ENCODE results near the gene CXCR6.
A peak's percentile ranks its signal among the peaks of the same experiment; 100 is the strongest.

CXCR6 gene

DNA sequence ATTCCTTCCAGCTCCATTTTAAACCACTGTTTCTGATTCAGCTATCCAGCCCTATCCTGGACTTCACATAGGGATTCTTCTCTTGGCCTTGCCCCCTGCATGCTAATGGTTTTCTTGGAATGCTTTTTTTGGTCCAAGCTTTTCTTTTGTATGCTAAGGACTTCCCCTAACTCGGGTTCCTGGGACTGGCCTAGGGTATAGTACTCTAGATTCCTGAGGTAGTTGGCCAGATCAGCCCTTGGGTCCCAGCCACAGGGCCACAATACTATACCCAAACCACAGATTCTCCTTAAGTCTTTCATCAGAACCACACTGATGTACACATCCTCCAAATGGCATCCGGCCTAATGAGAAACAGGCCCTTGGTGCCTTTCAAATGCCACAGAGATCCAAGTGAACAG, 49.6 kb downstream of the CXCR6 start:
- TF ChIP-seq TAF1 (IDR thresholded peaks at IDR 0.05; ENCODE audit: low read depth) (no peak), CREB1 (IDR thresholded peaks at IDR 0.05; ENCODE audit: low read depth) (no peak), CEBPB (IDR thresholded peaks at IDR 0.05) (no peak)

DNA sequence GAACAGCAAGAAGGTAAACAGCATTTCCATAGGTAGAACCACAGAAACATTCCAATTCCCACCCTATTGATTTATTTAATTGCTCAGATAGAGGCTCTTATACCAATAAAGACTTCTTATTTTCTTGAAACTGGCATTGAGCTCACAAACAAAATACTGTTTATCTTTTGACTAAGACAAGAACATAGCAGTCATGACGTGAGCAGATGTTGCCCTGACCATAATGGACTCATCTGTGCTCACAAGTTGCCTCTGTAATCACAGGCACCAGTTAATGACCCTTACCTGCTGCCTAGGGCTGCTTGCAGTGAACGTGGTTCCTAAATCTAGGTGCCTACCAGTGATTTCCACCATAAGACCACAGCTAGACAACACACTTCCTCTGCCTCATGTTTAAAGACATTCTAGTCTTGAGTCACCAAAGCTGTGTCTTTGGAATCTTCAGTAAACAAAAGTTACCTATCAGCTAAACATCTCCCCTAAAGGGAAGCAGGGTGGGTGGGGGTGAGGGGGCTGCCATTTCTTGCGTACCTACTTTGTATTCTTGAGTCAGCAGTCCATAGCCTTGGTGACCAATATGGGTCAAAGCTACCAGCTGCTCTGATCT, 50.3 kb downstream of the CXCR6 start:
- TF ChIP-seq CREB1 (IDR thresholded peaks at IDR 0.05; ENCODE audit: low read depth) (no peak), EP300 (IDR thresholded peaks at IDR 0.05; ENCODE audit: borderline replicate concordance) (no peak), EGR1 (IDR thresholded peaks at IDR 0.05) (no peak), CEBPB (IDR thresholded peaks at IDR 0.05) (no peak), TCF12 (IDR thresholded peaks at IDR 0.05; ENCODE audit: low read depth) (no peak), FOXM1 (IDR thresholded peaks at IDR 0.05; ENCODE audit: borderline replicate concordance, low read depth) (no peak), NFIC (IDR thresholded peaks at IDR 0.05) (no peak), RAD21 (IDR thresholded peaks at IDR 0.05; ENCODE audit: low read depth) (no peak), YY1 (IDR thresholded peaks at IDR 0.05; ENCODE audit: low read depth) (no peak), ZBTB7A (IDR thresholded peaks at IDR 0.05; ENCODE audit: low read depth) (no peak)
- TF ChIP-seq, protein P1, sequence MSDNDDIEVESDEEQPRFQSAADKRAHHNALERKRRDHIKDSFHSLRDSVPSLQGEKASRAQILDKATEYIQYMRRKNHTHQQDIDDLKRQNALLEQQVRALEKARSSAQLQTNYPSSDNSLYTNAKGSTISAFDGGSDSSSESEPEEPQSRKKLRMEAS (IDR thresholded peaks at IDR 0.05), result no peak
- TF ChIP-seq, protein P2, sequence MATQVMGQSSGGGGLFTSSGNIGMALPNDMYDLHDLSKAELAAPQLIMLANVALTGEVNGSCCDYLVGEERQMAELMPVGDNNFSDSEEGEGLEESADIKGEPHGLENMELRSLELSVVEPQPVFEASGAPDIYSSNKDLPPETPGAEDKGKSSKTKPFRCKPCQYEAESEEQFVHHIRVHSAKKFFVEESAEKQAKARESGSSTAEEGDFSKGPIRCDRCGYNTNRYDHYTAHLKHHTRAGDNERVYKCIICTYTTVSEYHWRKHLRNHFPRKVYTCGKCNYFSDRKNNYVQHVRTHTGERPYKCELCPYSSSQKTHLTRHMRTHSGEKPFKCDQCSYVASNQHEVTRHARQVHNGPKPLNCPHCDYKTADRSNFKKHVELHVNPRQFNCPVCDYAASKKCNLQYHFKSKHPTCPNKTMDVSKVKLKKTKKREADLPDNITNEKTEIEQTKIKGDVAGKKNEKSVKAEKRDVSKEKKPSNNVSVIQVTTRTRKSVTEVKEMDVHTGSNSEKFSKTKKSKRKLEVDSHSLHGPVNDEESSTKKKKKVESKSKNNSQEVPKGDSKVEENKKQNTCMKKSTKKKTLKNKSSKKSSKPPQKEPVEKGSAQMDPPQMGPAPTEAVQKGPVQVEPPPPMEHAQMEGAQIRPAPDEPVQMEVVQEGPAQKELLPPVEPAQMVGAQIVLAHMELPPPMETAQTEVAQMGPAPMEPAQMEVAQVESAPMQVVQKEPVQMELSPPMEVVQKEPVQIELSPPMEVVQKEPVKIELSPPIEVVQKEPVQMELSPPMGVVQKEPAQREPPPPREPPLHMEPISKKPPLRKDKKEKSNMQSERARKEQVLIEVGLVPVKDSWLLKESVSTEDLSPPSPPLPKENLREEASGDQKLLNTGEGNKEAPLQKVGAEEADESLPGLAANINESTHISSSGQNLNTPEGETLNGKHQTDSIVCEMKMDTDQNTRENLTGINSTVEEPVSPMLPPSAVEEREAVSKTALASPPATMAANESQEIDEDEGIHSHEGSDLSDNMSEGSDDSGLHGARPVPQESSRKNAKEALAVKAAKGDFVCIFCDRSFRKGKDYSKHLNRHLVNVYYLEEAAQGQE (IDR thresholded peaks at IDR 0.05; ENCODE audit: low read depth), result no peak

DNA sequence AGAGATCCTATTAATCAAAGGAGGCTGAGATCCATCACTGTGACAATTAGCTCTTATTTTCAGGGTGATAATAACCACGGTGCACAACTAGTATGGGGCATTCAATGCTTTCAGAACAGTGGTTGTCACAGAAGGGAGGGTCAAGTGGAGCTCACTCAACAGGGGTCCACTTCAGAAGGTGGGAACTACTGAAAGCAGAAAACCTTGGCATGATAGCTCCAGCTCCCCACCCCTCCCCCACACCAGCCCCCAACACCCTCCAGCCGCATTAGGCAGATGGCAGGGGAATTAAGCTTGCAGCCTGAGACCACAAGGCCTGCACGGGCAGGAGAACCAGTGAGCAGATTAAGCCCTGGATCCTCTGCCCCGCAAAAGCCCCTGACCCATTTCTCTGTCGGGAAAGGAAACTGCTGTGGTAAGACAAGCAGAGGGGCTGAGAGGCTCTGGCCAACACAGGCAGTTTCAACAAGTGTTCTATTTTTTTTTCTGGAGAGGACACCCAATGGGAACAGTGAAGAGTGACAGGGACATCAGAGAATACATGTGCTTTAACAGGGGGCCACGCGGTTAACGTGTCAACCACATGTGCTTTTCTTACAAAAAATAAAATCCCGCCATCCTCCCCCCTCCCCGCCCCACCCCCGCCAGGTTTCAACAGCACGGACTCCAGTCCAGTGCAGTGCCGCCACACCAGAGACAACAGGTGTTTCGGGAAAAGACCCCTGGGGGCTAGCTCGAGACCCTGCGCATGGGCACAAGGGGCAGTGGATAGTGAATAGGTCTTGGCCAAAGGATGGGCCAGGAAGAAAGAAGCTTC, 51.4 kb downstream of the CXCR6 start:
- no peak for TF ChIP-seq CREB1 (IDR thresholded peaks at IDR 0.05; ENCODE audit: low read depth)
- TF ChIP-seq FOXM1 (IDR thresholded peaks at IDR 0.05; ENCODE audit: borderline replicate concordance, low read depth), result no peak
- TF ChIP-seq, protein P3, sequence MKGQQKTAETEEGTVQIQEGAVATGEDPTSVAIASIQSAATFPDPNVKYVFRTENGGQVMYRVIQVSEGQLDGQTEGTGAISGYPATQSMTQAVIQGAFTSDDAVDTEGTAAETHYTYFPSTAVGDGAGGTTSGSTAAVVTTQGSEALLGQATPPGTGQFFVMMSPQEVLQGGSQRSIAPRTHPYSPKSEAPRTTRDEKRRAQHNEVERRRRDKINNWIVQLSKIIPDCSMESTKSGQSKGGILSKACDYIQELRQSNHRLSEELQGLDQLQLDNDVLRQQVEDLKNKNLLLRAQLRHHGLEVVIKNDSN (IDR thresholded peaks at IDR 0.05), result no peak
- no peak for TF ChIP-seq EP300 (IDR thresholded peaks at IDR 0.05; ENCODE audit: borderline replicate concordance)

DNA sequence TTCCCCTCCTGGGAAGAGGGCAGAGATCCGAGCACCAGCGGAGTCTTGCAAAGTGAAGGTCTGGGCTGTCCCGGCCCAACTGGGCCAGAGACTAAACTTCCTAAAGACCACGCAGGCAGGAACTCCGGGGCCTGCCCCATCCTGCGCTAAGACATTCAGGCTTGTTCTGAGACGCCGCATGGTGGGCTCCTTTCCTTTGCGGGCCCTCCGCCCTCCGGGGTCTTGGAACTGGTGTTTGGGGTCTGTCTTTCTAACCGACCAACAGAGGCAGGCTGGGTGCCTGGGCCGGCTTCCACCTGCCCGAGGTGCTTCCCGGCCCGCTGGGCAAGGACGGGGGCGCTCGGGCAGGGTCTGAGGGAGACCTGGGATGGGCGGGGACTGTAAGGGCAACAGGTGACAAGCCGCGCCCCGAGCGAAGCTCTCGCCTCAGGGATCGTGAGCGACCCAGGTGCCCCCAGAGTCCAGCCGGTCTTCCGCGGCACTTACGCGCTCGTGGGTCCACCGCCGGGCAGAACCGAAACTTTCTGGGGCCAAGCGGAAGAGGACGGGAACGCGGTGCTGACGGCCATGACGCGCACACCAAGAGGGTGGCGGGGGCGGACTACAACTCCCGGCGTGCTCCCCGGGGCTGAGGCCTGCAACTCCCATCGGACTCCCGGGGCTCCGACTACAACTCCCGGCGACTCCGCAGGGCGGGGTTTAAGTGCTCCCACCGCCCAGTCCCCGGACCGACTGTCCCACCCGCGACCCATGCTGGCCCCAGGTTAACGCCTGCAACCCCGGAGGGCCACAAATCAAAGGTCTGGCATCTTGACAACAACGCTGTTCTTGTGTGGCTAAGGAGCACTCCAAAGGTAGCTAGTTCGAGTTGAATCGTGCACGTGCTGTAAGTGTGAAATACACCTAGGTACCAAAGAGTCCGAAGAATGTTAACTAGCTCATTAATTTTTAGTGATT, 52.2 kb downstream of the CXCR6 start, which contains the start of gene FYCO1:
FYCO1 (minus strand) TSS at position 589 of the 957 bp plus-strand sequence. CDS start 10,914 bp downstream, outside the sequence.
- TF ChIP-seq TAF1 (IDR thresholded peaks at IDR 0.05; ENCODE audit: low read depth) (peak; percentile 76), ZBTB7A (IDR thresholded peaks at IDR 0.05; ENCODE audit: low read depth) (peak; percentile 85), TCF12 (IDR thresholded peaks at IDR 0.05; ENCODE audit: low read depth) (0 out of 2 replicates have a peak, but pooled peaks have one; percentile 39), CREB1 (IDR thresholded peaks at IDR 0.05; ENCODE audit: low read depth) (peak; percentile 35; the same call in 1 of the 2 replicates), CEBPB (IDR thresholded peaks at IDR 0.05) (no peak), YY1 (IDR thresholded peaks at IDR 0.05; ENCODE audit: low read depth) (peak; percentile 94), NFIC (IDR thresholded peaks at IDR 0.05) (no peak), FOXM1 (IDR thresholded peaks at IDR 0.05; ENCODE audit: borderline replicate concordance, low read depth) (no peak), EGR1 (IDR thresholded peaks at IDR 0.05) (peak; percentile 67)
- TF ChIP-seq, protein P1 (IDR thresholded peaks at IDR 0.05), result peak; percentile 97
- TF ChIP-seq, protein P2 (IDR thresholded peaks at IDR 0.05; ENCODE audit: low read depth), result no peak

DNA sequence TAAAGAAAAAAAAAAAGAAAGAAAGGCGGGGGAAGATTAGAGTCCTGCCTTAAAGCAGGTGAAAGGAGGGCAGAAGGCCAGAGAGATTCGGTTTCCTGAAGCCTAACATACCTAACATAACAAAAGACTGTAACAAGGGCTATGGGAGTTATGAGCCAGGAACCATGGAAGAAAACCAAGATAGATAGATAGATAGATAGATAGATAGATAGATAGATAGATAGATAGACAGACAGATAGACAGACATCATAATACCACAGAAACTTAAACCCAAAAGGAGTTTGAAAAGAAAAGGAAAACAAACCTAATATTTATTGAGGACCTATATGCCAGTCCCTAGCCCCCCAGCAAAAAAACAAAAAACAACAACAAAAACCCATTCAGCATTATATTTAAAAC, 54.7 kb downstream of the CXCR6 start:
- TF ChIP-seq NFIC (IDR thresholded peaks at IDR 0.05) (no peak), TEAD4 (IDR thresholded peaks at IDR 0.05) (no peak), RAD21 (IDR thresholded peaks at IDR 0.05; ENCODE audit: low read depth) (no peak), TAF1 (IDR thresholded peaks at IDR 0.05; ENCODE audit: low read depth) (no peak), TCF12 (IDR thresholded peaks at IDR 0.05; ENCODE audit: low read depth) (no peak), YY1 (IDR thresholded peaks at IDR 0.05; ENCODE audit: low read depth) (no peak), CEBPB (IDR thresholded peaks at IDR 0.05) (no peak), FOXM1 (IDR thresholded peaks at IDR 0.05; ENCODE audit: borderline replicate concordance, low read depth) (no peak), EGR1 (IDR thresholded peaks at IDR 0.05) (no peak), EP300 (IDR thresholded peaks at IDR 0.05; ENCODE audit: borderline replicate concordance) (no peak)
- TF ChIP-seq, protein P3 (IDR thresholded peaks at IDR 0.05), result no peak
- TF ChIP-seq, protein P2 (IDR thresholded peaks at IDR 0.05; ENCODE audit: low read depth), result no peak

Data from Ishikawa (cell line).